GM19468 (cell line): ENCODE data around the gene VPS9D1.
A peak's percentile ranks its signal among the peaks of the same experiment; 100 is the strongest.
"Not testable (repeated sequence)": the region's sequence is repeated elsewhere in the genome, so short reads cannot be mapped to it uniquely, and the experiment has no call there.

Experiments used
- ATAC-seq: cut with Tn5 transposase; IDR thresholded peaks from one replicate; pipeline ENCODE4 v1.9.1; 2021; ENCODE audit warnings: mild to moderate bottlenecking, moderate library complexity, moderate number of reproducible peaks; ENCODE audit not compliant: unreplicated experiment; ENCODE audit errors: extremely low read depth

Gene VPS9D1

DNA sequence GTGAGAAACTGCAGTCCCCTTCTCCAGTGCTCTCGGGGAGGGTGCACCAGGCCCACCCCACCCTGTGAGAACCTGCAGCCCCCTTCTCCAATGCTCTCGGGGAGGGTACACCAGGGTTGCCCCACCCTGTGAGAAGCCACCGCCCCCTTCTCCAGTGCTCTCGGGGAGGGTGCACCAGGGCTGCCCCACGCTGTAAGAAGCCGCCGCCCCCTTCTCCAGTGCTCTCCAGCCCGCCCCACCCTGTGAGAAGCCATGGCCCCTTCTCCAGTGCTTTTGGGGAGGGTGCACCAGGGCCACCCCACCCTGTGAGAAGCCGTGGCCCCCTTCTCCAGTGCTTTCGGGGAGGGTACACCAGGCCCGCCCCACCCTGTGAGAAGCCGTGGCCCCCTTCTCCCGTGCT lies 50.9 kb downstream of the VPS9D1 start:
- ATAC-seq: no peak

DNA sequence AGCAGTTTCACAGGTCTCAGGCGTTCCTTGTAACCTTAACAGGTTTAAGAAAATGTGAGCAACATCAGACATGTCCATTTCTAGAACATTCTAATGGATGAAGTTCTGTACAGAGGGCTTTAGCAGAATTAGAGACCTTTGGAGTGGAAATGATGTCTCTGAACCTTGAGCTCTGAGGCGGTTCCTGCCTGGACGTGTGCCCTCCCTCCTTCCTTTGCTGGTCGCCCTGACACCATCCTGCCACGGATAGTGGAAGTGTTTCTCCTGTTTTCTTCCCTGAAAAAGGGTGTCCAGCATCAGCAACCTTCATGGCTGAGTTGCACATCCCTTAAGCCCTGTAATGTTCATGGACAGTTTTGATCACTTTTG lies 51.9 kb downstream of the VPS9D1 start:
- ATAC-seq: no peak

GRCh38 chr16:89667633-89668032 lies 53.1 kb downstream of the VPS9D1 start:
- ATAC-seq: no peak

DNA sequence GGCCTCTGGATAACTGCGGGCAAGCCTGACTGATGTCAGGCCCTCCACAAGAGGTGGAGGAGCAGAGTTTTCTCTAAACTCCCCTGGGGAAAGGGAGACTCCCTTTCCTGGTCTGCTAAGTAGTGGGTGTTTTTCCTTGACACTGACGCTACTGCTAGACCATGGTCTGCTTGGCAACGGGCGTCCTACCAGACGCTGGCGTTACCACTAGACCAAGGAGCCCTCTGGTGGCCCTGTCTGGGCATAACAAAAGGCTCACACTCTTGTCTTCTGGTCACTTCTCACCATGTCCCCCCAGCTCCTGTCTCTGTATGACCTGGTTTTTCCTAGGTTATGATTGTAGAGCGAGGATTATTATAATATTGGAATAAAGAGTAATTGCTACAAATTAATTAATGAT lies 53.7 kb downstream of the VPS9D1 start:
- not testable (repeated sequence) for ATAC-seq

- not testable (repeated sequence) for ATAC-seq
These were observed 56.5 kb downstream of the VPS9D1 start for GRCh38 chr16:89664238-89664637.

GRCh38 chr16:89661215-89661614 lies 59.5 kb downstream of the VPS9D1 start:
- no peak for ATAC-seq

GRCh38 chr16:89660146-89660545 lies 60.6 kb downstream of the VPS9D1 start:
- ATAC-seq: no peak

DNA sequence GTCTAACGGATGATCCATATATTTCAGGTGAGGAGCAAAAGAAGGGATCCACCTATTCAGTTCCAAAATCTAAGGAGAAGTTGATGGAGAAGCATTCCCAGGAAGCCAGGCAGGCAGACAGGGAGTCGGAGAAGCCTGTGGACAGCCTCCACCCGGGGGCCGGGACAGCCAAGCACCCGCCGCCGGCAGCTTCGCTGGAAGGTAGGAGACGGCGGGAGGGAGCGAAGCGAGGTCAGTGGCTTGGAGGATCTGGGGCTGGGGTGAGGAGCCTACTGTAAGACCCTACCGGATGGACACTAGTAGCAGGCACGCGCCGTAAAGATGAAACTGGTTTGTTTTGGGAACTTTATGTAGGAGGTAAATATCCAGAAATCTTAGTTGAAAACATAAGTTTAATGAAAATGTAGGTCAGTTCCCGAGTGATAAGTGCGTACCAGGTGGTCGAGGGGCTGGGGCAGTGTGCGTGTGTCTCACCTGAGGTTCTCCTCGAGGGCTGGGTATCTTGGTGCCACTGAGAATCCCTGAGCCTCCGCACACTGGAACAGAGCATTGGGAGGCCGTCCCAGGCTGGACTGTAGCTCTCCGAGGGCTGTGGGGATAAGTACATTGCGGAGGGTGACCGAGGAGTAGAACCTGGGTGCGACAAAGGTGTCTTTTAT lies 62.3 kb downstream of the VPS9D1 start:
- ATAC-seq: no peak

GRCh38 chr16:89657442-89658220 lies 63.1 kb downstream of the VPS9D1 start, which contains the start of the genes CHMP1A and SPATA33:
Gene CHMP1A, minus strand, starts transcription at chr16:89657708. Its CDS starts 120 bp downstream, at chr16:89657588.
Gene SPATA33, plus strand, starts transcription at chr16:89657836. Its CDS starts 76 bp downstream, at chr16:89657912.
- peak; percentile 78 for ATAC-seq
